Type B pancreatic cell (in vitro differentiated cells): ENCODE measurements around the gene JMJD4. TPM values are rescaled to one million over a fixed set of nuclear protein-coding genes. Genes with fewer than 3 reads are reported as not detected.

Experiments
- DNase-seq: peaks from one replicate; pipeline ENCODE4 v3.0.0; 2021; ENCODE audit warnings: mixed read lengths; ENCODE audit not compliant: unreplicated experiment; ENCODE audit errors: extremely low spot score
- H3K27ac Mint-ChIP-seq: 2 replicates; pipeline ENCODE4 v1.8.0; 2021; ENCODE audit warnings: mild to moderate bottlenecking, mixed read lengths
- H3K27me3 Mint-ChIP-seq: 2 replicates; pipeline ENCODE4 v1.8.0; 2021; ENCODE audit warnings: mixed read lengths
- H3K36me3 Mint-ChIP-seq: 2 replicates; pipeline ENCODE4 v1.8.0; 2021; ENCODE audit warnings: mixed read lengths
- H3K4me1 Mint-ChIP-seq: one replicate; pipeline ENCODE4 v1.8.0; 2021; ENCODE audit warnings: mixed read lengths; ENCODE audit not compliant: unreplicated experiment
- H3K4me3 Mint-ChIP-seq: 2 replicates; pipeline ENCODE4 v1.8.0; 2021; ENCODE audit warnings: mild to moderate bottlenecking, mixed read lengths
- H3K9me3 Mint-ChIP-seq: 2 replicates; pipeline ENCODE4 v1.8.0; 2021; ENCODE audit warnings: mixed read lengths
- total RNA-seq: library from RNA; stranded (reverse); gene quantifications from 2 replicates; pipeline ENCODE4 v1.2.1, GENCODE V29; 2021; ENCODE audit warnings: low replicate concordance
- TF ChIP-seq, protein P1 (sequence below): fragments of 200-600 bp; sonication (generic); conservative IDR thresholded peaks from 2 replicates; pipeline ENCODE4 v1.5.0; 2021; ENCODE audit warnings: antibody characterized with exemption, mild to moderate bottlenecking

The JMJD4 gene
- total RNA-seq, 1 donor from 2014 or later = 23.5 TPM

DNA sequence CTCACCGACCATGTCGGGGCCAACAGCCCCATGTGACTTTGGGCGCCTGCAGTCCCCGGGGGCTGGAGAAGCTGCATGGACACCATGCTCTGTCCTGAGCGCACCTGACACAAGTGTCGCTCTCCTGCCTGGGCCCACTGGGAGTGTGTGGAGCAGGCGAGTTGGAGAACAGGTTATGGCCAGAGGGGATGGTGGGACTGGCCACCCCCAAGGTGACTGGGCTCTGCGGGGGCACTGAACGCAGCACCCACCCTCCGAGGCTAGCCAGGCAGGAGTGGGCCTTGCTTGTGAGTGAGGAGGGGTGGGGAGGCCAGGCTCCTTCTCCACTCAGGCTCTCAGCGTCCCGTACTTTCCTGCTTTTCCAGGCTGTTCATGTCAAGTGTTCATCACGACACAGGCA is 35.7 kb upstream of the JMJD4 start:
- TF ChIP-seq, protein P1, sequence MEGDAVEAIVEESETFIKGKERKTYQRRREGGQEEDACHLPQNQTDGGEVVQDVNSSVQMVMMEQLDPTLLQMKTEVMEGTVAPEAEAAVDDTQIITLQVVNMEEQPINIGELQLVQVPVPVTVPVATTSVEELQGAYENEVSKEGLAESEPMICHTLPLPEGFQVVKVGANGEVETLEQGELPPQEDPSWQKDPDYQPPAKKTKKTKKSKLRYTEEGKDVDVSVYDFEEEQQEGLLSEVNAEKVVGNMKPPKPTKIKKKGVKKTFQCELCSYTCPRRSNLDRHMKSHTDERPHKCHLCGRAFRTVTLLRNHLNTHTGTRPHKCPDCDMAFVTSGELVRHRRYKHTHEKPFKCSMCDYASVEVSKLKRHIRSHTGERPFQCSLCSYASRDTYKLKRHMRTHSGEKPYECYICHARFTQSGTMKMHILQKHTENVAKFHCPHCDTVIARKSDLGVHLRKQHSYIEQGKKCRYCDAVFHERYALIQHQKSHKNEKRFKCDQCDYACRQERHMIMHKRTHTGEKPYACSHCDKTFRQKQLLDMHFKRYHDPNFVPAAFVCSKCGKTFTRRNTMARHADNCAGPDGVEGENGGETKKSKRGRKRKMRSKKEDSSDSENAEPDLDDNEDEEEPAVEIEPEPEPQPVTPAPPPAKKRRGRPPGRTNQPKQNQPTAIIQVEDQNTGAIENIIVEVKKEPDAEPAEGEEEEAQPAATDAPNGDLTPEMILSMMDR = no peak
- H3K4me3 Mint-ChIP-seq = no peak overlapping the region

DNA sequence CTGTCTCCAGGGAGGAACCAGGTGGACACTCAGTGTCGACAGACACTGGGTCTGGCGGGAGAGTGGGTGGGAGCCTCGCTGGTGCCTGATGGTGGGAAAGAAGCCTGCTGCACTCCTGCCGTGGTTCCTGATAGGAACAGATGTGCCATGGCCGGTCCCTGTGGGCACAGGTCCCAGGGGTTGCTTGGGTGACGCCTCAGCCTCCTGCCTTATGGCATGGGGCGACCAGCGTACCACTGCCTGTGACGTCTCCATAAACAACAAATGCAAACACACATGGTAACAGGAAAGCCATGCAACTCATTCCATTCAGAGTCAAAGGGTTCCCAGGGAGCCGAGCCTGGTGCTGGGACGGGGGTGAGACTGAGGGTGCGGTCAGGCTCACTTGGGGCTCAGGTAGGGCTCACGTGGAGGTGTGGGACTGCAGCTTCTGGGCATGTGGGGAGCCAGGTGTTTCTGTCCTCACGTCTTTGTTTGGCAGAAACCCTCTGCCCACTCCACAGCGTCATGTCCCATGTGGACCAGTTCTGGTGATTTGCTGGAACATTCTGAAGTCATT is 34.9 kb upstream of the JMJD4 start:
- DNase-seq = no peak
- H3K4me1 Mint-ChIP-seq = no peaks in the 10 kb centered on the region
- no peak overlapping the region for H3K27ac Mint-ChIP-seq
- no peak overlapping the region for H3K4me3 Mint-ChIP-seq
- H3K9me3 Mint-ChIP-seq = no peaks in the 10 kb centered on the region
- TF ChIP-seq, protein P1 = no peak
- H3K36me3 Mint-ChIP-seq = peaks cover 23% of the 10 kb centered on the region
- H3K27me3 Mint-ChIP-seq = no peaks in the 10 kb centered on the region

More for the DNA sequence above, 35.7 kb upstream of the JMJD4 start:
- no peak for DNase-seq
- no peak overlapping the region for H3K27ac Mint-ChIP-seq
- H3K9me3 Mint-ChIP-seq = no peaks in the 10 kb centered on the region
- H3K27me3 Mint-ChIP-seq = no peaks in the 10 kb centered on the region
- H3K4me1 Mint-ChIP-seq = no peaks in the 10 kb centered on the region
- peaks cover 23% of the 10 kb centered on the region for H3K36me3 Mint-ChIP-seq

DNA sequence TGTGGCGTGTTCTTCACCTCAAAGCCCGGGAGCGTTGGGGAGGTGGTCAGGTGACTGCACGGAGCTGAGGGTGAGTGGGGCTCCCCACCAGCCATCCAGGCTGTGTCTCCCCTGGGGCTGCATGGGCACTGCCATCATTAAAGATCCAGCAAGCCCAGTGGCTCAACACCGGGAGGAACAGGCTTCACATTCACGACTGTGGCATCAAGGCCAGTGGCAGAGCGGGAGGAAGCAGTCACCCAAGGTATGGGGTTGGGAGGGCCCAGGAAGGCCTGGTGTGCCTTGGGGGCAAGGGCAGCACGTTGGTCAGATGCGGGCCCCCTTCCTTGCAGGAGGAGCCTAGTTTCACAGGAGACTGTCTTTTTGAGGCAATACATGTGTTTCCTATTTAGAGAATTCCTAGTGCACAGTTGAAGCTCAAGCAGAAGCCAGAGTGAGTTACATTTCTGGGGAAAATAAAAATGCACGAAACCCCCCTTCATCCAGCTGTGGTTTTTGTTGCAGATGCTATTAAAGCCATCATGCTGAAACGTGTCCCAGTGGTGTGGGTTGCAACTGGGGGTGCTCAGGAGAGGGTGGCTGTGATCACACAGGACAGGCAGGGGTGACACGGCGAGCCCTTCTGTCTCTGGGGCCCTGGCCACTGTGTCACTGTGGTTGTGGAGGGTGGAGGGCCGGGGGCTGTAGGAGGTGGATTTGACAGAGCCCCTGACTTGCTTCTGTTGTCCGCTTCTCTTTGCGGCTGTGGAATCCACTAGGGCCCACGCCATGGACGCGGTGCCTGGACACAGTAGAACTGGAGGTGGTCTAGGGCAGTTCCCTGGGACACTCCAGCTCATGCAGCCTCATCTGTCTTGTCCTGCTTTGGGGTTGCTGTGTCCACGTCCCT is 34.2 kb upstream of the JMJD4 start:
- H3K4me1 Mint-ChIP-seq = no peaks in the 10 kb centered on the region
- no peaks in the 10 kb centered on the region for H3K9me3 Mint-ChIP-seq
- no peak for DNase-seq
- H3K27ac Mint-ChIP-seq = no peak overlapping the region
- TF ChIP-seq, protein P1 = no peak
- H3K36me3 Mint-ChIP-seq = peaks cover 25% of the 10 kb centered on the region
- H3K4me3 Mint-ChIP-seq = no peak overlapping the region
- peaks cover 1% of the 10 kb centered on the region for H3K27me3 Mint-ChIP-seq

DNA sequence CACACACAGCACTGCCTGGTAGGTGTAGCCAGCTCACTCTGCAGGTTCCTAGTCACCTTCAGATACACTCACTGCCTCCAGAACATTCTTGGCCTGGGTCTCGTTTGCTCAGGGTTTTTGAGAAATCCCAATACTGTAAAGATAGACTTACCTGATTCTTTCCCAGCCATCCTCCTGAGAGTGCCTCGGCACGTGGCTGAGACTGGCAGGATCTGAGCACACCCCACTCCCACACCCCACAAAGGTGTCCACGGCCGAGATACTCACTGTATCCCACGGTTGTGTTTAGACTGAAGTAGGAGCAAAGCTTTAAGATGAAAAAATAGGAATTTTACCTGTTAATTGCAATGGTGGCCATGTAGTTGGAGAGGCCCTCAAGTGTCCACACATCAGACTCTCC is 33.5 kb upstream of the JMJD4 start:
- H3K27me3 Mint-ChIP-seq = peaks cover 4% of the 10 kb centered on the region
- H3K4me1 Mint-ChIP-seq = no peaks in the 10 kb centered on the region
- peaks cover 26% of the 10 kb centered on the region for H3K36me3 Mint-ChIP-seq
- no peaks in the 10 kb centered on the region for H3K9me3 Mint-ChIP-seq
- no peak overlapping the region for H3K27ac Mint-ChIP-seq
- no peak for DNase-seq
- TF ChIP-seq, protein P1 = no peak
- no peak overlapping the region for H3K4me3 Mint-ChIP-seq

DNA sequence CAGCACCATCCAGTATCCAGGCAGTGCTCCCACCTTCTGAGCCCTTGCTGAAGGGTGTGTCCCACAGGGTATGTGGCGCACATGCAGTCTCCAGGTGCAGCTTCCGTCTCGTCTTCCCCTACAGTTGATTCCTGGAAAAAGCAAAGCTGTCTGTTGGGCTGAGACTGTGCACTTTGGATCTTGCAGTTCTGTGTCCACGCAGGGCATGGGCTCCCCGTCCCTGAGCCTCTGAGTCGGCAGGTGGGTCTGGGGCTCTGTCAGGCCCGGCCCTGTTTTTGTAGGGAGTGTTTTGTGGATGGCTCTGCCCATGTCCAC is 33.0 kb upstream of the JMJD4 start:
- Mint-ChIP-seq H3K4me1 (no peaks in the 10 kb centered on the region), H3K27ac (no peak overlapping the region)

More for the DNA sequence above, 33.0 kb upstream of the JMJD4 start:
- DNase-seq = no peak
- H3K9me3 Mint-ChIP-seq = no peaks in the 10 kb centered on the region
- peaks cover 4% of the 10 kb centered on the region for H3K27me3 Mint-ChIP-seq
- TF ChIP-seq, protein P1 = no peak
- peaks cover 26% of the 10 kb centered on the region for H3K36me3 Mint-ChIP-seq
- no peak overlapping the region for H3K4me3 Mint-ChIP-seq
